Measurements from ENCODE around the gene SEH1L. TPM values are rescaled to one million over a fixed set of nuclear protein-coding genes. Genes with fewer than 3 reads are reported as not detected.

SEH1L gene
- polyA plus RNA-seq, 1 donor from 2014 or later = 11.5 TPM

Other genes starting within 250 kb of the SEH1L start
- 14.8 and 21.4 TPM in 2 replicates for gene CEP76, start 245.3 kb upstream of the SEH1L start, polyA plus RNA-seq
- 87.2 and 102 TPM in 2 replicates for gene PSMG2, start 245.0 kb upstream of the SEH1L start, polyA plus RNA-seq
- 45.2 and 45.7 TPM in 2 replicates for gene PTPN2, start 63.8 kb upstream of the SEH1L start, polyA plus RNA-seq
- 28.1 and 31.7 TPM in 2 replicates for gene CEP192, start 43.4 kb downstream of the SEH1L start, polyA plus RNA-seq

Data from neural cell (in vitro differentiated cells).